ENCODE data around the gene LPAR2.
A peak's percentile ranks its signal among the peaks of the same experiment; 100 is the strongest.
"Not testable (repeated sequence)": the region's sequence is repeated elsewhere in the genome, so short reads cannot be mapped to it uniquely, and the experiment has no call there.

Gene LPAR2

DNA sequence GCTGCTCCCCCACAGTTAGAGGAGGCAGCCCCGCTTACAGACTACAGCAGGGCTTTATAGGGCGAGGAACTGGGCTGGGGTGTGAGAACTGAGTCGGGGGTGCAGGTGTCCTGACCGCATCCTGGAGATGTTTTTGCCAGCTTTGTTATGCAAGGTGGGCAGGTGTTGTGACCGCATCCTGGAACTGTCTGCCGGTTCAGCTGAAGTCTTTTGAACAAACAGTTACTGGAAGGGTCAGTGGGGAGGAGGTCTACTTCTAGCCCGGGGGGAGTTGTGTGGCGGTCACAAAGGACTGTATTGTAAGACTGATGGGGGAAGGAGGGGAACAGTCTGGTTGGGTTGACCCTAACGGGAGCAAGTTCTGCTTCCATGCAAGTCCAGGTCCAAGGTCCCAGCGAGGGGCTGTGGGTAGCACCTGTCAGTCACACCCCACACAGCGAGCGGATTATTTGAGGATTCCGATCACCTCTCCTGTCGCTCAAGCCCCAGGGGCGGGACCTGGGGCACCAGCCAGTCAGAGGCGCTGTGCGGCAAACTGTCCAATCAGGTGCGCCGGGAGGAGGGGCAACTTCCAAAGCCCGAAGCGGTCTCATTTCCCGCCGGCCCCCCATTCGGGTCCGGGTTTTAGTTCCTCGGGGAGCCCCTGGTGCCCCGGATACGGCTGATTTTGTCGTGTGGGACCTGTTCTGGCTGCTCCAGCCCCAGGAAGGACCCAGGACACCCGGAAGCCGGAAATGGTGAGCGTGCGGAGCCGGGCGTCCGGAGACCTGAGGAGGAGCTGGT lies 40.4 kb upstream of the LPAR2 start, which contains the start of gene ZNF101:
Gene ZNF101 (plus strand): TSS at position 610 of the 783 bp plus-strand sequence. CDS start 125 bp downstream, at position 735.
- H3K4me1 ChIP-seq (ENCODE audit: insufficient read depth, poor library complexity, severe bottlenecking): no peaks in the 10 kb centered on the region
- peaks cover 18% of the 10 kb centered on the region for H3K36me3 ChIP-seq (ENCODE audit: low read depth)
- peak within 1 kb of the TSS; percentile 83 for H3K27ac ChIP-seq (ENCODE audit: poor library complexity, severe bottlenecking)
- no peaks in the 10 kb centered on the region for H3K9me3 ChIP-seq (ENCODE audit: severe bottlenecking)
- H3K4me3 ChIP-seq (ENCODE audit: severe bottlenecking): peak within 1 kb of the TSS; percentile 93
- ATAC-seq (ENCODE audit: low read depth) (peak; percentile 79), DNase-seq (ENCODE audit: low spot score) (peak; percentile 93)
- no peaks in the 10 kb centered on the region for H3K27me3 ChIP-seq (ENCODE audit: insufficient read depth, poor library complexity, severe bottlenecking)
- TF ChIP-seq, protein P1, sequence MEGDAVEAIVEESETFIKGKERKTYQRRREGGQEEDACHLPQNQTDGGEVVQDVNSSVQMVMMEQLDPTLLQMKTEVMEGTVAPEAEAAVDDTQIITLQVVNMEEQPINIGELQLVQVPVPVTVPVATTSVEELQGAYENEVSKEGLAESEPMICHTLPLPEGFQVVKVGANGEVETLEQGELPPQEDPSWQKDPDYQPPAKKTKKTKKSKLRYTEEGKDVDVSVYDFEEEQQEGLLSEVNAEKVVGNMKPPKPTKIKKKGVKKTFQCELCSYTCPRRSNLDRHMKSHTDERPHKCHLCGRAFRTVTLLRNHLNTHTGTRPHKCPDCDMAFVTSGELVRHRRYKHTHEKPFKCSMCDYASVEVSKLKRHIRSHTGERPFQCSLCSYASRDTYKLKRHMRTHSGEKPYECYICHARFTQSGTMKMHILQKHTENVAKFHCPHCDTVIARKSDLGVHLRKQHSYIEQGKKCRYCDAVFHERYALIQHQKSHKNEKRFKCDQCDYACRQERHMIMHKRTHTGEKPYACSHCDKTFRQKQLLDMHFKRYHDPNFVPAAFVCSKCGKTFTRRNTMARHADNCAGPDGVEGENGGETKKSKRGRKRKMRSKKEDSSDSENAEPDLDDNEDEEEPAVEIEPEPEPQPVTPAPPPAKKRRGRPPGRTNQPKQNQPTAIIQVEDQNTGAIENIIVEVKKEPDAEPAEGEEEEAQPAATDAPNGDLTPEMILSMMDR (IDR thresholded peaks at IDR 0.05; ENCODE audit: poor library complexity, severe bottlenecking): no peak

- ATAC-seq (ENCODE audit: low read depth); H3K27me3 ChIP-seq (ENCODE audit: insufficient read depth, poor library complexity, severe bottlenecking); DNase-seq (ENCODE audit: low spot score); H3K27ac ChIP-seq (ENCODE audit: poor library complexity, severe bottlenecking); H3K4me1 ChIP-seq (ENCODE audit: insufficient read depth, poor library complexity, severe bottlenecking); H3K4me3 ChIP-seq (ENCODE audit: severe bottlenecking); H3K9me3 ChIP-seq (ENCODE audit: severe bottlenecking): not testable (repeated sequence)
- peaks cover 16% of the 10 kb centered on the region for H3K36me3 ChIP-seq (ENCODE audit: low read depth)
Observed at GRCh38 chr19:19665420-19665948, 37.5 kb upstream of the LPAR2 start.

DNA sequence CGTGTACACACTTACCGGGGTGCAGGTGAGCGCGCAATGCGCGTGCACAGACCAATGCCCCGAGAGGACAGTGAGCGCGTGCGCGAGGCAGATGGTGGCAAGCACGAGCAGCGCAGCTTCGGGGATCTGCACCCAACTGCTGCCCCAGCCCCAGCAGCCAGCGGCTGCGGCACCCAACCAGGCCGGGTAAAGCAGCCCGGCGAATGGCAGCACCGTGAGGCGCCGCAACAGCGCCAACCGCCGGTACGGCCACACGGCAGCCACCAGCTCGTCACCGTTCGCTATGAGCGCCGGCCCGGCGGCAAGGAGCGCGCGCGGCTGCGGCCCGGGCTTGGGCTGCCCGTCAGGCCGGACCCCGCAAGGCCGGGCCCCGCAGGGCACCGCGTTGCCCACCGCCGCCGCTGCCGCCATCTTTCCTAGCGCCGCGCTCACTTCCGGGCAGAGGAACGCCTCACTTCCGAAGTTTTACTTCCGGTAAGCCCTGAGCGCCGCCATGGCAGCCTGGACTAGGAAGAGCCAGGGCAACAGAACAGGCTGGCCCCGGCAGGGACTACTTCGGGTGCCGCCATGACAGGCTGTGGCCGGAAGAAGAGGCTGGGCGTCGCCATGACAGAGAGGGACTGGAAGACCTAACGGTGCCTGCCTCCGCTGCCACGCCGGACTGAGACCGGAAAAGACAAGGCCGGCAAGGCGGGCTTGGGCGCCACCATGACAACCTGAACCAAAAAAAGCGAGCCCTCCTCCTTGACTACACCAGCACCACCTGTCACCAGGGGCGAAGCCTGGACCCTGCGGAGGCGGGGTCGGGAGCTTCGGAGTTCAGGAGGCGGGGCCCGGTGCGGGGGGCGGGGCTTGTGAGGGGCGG lies 35.5 kb upstream of the LPAR2 start, which contains the start of gene ATP13A1:
Gene ATP13A1 (minus strand): TSS at position 421 of the 865 bp plus-strand sequence. CDS start 10 bp downstream, at position 411.
- Histone ChIP-seq H3K9me3 (ENCODE audit: severe bottlenecking) (no peaks in the 10 kb centered on the region), H3K4me3 (ENCODE audit: severe bottlenecking) (peak within 1 kb of the TSS; percentile 99), H3K27me3 (ENCODE audit: insufficient read depth, poor library complexity, severe bottlenecking) (no peaks in the 10 kb centered on the region), H3K27ac (ENCODE audit: poor library complexity, severe bottlenecking) (peak within 1 kb of the TSS; percentile 58), H3K36me3 (ENCODE audit: low read depth) (peaks cover 33% of the 10 kb centered on the region), H3K4me1 (ENCODE audit: insufficient read depth, poor library complexity, severe bottlenecking) (peaks cover 4% of the 10 kb centered on the region)
- TF ChIP-seq, protein P1 (IDR thresholded peaks at IDR 0.05; ENCODE audit: poor library complexity, severe bottlenecking): no peak
- DNase-seq (ENCODE audit: low spot score): peak; percentile 97
- peak; percentile 93 for ATAC-seq (ENCODE audit: low read depth)

DNA sequence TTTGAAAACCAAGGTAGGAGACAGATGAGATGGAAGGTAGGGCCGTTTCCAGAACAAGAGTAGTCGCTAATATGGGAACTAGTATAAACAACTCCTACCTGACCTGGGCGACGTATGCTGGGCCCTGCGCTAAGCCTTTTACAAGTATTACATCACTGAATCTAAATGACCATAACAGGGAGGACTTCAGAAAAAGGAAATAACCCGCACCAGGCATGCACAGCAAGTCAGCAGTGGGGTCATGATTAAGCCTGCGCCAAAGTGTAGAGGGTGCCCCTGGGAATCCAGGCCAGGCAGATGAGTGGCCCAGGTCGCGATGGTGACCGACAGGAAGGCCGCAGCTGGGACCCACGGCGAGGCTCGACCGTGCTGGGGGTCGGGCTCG lies 34.8 kb upstream of the LPAR2 start:
- peaks cover 4% of the 10 kb centered on the region for H3K4me1 ChIP-seq (ENCODE audit: insufficient read depth, poor library complexity, severe bottlenecking)
- peak overlapping the region; percentile 58 for H3K27ac ChIP-seq (ENCODE audit: poor library complexity, severe bottlenecking)
- ATAC-seq (ENCODE audit: low read depth): no peak; the same call in 2 of the 3 replicates
- no peak for DNase-seq (ENCODE audit: low spot score)
- TF ChIP-seq, protein P1 (IDR thresholded peaks at IDR 0.05; ENCODE audit: poor library complexity, severe bottlenecking): no peak
- H3K27me3 ChIP-seq (ENCODE audit: insufficient read depth, poor library complexity, severe bottlenecking): no peaks in the 10 kb centered on the region
- peak overlapping the region; percentile 99 for H3K4me3 ChIP-seq (ENCODE audit: severe bottlenecking)
- no peaks in the 10 kb centered on the region for H3K9me3 ChIP-seq (ENCODE audit: severe bottlenecking)
- peaks cover 40% of the 10 kb centered on the region for H3K36me3 ChIP-seq (ENCODE audit: low read depth)

GRCh38 chr19:19662344-19662743 lies 34.3 kb upstream of the LPAR2 start:
- peaks cover 45% of the 10 kb centered on the region for H3K36me3 ChIP-seq (ENCODE audit: low read depth)
- TF ChIP-seq, protein P1 (IDR thresholded peaks at IDR 0.05; ENCODE audit: poor library complexity, severe bottlenecking): no peak
- ATAC-seq (ENCODE audit: low read depth) (no peak), DNase-seq (ENCODE audit: low spot score) (no peak)
- H3K4me1 ChIP-seq (ENCODE audit: insufficient read depth, poor library complexity, severe bottlenecking): peaks cover 4% of the 10 kb centered on the region
- H3K27ac ChIP-seq (ENCODE audit: poor library complexity, severe bottlenecking): peak overlapping the region; percentile 58
- H3K4me3 ChIP-seq (ENCODE audit: severe bottlenecking): peak overlapping the region; percentile 99
- no peaks in the 10 kb centered on the region for H3K27me3 ChIP-seq (ENCODE audit: insufficient read depth, poor library complexity, severe bottlenecking)
- H3K9me3 ChIP-seq (ENCODE audit: severe bottlenecking): no peaks in the 10 kb centered on the region
